HL-60 (cell line): ENCODE results near the gene SUN5.

Experiments used
- CTCF ChIP-seq: IDR thresholded peaks from one replicate; pipeline ENCODE4 v1.5.1; 2011; ENCODE audit warnings: low read length, control low read depth, inconsistent platforms; ENCODE audit not compliant: insufficient read depth
- GABPA ChIP-seq: IDR thresholded peaks from 2 replicates; pipeline ENCODE4 v1.6.1; 2012; ENCODE audit warnings: low read depth
- POLR2AphosphoS5 ChIP-seq: IDR thresholded peaks from 2 replicates; pipeline ENCODE4 v1.6.1; 2012; ENCODE audit warnings: low read depth
- REST ChIP-seq: IDR thresholded peaks from 2 replicates; pipeline ENCODE4 v1.6.1; 2012; ENCODE audit warnings: low read depth; ENCODE audit not compliant: insufficient replicate concordance
- SPI1 ChIP-seq: IDR thresholded peaks from 2 replicates; pipeline ENCODE4 v1.6.1; 2012; ENCODE audit warnings: low read depth, mild to moderate bottlenecking, borderline replicate concordance

- no peak for TF ChIP-seq CTCF
- no peak for TF ChIP-seq POLR2AphosphoS5
- no peak for TF ChIP-seq REST
- TF ChIP-seq GABPA: no peak
- no peak for TF ChIP-seq SPI1
These were observed 23.2 kb downstream of the SUN5 start for GRCh38 chr20:32980990-32981389.
